GM19397 (cell line): ENCODE data around the gene UTP11.

Experiments
- ATAC-seq: cut with Tn5 transposase; IDR thresholded peaks from one replicate; pipeline ENCODE4 v1.9.1; 2021; ENCODE audit warnings: mild to moderate bottlenecking, moderate library complexity; ENCODE audit not compliant: unreplicated experiment

The UTP11 gene

DNA sequence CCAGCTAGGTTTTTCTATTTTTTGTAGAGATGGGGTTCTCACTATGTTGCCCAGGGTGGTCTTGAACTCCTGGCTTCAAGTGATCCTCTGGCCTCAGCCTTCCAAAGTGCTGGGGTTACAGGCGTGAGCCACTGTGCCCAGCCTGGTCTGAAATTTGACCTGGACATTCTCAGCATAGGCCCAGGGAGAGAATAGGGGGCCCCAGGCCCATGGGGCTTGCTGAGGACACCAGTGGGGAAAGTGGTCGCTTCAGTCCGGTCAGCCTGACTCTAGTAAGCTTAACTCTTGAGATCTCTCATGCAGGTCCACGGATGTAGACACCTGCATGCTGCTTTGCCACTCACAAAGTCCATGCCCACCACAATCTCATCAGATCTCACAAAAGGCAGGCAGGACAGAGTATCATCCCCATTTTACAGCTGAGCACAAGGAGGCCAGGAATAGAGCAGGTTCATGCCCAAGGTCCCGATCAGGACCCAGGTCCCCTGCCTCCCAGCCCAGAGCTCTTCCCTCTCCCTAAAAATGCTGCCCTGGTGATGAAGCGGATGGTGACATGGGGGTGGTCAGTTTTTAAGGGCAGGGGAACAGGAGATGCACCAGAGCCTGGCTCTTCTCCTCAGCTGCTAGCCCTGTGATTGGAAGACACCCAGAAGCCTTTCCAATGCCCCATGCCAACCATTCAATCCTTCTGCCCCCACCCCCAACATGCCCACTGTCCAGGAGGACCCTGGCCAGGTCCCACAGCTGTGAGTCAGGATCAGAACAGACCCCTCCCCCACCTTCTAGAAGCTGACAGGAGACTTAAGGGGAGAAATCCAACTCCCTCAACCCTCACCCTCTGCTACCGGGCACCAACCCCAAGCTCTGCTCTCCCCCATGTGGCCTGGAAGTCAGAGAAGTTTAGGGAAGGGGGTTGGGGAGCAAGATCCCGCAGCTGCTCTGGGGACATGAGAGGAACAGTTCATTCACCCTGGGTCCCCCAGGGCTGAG, 9.0 kb upstream of the UTP11 start:
- ATAC-seq: no peak

DNA sequence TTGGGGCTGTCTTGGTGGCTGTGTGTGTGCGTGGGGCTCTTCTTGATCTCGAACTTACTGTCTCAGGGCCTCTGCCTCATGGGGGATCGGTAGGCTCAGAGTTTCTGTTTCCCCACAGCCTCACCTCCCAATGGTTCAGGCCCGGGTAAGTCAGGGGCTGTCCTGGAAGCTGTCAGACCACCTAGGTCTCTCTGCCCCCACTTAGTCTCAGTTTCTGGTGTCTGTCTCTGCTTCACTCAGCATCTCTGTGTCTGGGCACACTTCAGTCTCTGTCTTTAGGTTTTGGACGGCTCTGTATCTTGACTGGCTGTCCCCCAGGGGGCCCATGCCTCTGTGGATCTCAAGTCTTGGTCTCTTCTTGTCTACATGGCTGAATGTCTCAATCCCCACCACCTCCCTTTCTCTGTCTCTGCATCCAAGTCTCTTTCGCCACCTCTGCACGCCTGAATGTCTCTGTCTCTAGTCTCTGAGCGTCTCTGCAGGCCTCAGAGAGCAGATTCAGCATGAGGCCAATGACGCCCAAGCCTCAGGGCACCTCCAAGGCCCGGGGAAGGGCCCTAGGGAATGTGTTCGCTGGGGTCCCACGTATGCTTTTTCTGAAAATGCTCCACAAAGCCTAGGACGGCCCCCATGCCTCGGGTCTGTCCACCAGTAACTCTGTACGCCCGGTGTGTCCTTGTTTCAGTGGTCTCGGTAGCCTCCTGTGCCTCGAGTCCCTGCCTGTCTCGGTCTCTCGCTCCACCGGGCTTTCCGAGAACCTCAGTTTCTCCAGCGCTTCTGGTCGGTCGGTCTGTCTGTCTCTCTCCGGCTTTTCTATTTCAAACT, 8.0 kb upstream of the UTP11 start:
- no peak for ATAC-seq

DNA sequence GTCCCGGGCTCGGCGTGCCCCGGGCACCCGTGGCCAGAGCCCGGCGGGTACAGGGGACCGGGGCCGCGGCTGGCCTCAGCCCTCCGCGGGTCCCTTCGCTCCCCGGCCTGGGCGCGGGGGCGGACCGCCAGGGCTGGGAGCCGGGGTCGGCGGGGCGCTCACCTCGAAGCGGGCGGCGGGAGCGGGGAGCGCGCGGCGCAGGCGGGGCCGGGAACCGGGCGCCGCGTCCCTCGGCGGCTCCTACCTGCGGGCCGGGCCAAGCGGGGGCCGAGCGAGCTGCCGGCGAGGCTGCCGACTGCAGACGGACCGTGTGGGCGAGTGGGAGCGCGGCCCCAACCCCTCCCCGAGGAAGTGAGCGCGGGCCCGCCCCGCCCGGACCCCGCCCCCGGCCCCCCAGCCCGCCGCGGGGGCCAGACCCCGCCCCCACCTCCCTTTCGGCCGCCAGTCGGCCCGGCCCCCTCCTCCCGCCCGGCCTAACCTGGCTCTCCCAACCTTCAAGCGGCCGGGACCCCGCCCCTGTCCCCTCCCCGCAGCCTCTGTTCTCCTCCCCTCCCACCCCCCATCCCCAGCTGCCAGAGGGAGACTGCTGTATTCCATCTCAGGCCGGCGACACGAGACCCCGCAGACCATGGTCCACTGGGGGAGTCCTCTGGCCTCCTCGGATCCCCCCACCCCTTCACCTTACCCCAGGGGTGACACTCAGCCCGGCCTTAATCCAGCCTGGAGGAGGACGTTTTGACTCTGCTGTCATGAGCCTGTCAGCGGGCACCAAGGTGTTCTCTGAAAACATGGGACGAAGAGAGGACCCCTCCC, 7.1 kb upstream of the UTP11 start, which contains the start of gene FHL3:
Gene FHL3 (minus strand): TSS at position 320 of the 813 bp plus-strand sequence. CDS start 6,102 bp downstream, outside the sequence.
- ATAC-seq: no peak

DNA sequence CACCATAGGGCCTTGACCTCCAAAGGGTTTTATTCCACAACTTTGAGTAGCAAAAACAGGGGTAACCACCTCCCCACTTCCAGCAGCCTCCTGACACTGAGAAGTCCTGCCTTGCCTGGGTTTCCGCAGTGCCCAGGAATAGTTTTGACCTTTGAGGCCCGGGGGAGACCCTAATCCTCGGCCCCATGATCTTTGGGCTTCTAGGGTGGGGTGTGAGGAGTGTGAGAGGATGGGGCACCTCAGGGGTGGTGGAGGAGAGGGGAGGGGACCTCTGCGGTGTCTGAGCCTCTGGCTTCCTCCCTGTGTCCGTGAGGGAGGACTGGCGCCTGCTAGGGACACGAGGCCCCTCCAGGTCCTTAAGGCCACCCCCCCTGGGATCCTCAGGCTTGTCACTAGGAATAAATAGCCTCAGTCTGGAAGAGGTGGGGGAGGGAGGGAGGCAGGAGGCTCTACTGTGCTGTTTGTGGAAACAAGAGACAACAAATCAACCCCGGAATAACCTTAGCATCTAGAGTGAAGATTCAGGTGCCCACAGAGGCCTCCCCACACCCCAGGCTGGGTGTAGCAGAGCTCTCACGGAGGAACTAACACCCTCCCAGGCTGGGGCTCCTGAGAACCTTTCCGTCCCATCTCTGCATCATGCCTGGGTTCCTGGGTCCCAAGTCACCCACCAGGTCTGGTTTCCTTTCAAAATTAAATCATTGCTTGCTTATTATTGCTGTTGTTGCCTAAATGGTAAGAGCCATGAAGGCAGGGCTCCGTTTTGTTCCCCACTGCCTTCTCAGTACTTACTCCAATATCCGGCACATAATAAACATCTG, 6.3 kb upstream of the UTP11 start:
- no peak for ATAC-seq

DNA sequence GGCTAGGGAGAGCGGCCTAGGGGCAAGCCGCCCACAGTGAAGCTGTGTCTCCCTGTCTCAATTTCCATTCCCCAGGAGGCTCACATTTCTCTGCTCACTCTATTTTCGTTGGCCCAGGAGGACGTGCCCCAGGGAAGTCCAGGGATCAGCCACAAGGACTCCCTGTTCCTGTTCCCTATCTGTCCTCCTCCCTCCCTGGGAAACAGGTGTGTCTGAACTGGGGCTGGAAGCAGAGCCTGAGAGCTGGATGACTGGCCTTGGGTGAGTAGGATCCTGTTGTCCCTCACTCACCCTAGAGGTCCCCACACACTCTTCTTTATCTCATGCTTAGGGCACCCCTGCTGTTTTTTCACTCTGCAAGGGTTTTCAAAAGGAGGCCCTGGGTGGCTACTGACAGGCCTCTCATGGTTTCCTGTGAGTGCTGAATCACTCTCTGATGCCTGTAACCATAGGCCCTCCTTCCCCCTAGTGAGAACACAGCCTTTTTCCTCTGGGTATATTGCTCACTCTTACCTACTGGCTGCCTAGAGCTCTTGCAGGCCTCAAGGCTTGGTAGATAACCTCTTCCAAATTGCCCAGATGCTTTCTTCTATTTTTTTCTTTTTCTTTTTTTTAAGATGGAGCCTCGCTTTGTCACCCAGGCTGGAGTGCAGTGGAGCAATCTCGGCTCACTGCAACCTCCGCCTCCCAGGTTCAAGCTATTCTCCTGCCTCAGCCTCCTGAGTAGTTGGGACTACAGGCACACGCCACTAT, 3.3 kb upstream of the UTP11 start:
- ATAC-seq: no peak

DNA sequence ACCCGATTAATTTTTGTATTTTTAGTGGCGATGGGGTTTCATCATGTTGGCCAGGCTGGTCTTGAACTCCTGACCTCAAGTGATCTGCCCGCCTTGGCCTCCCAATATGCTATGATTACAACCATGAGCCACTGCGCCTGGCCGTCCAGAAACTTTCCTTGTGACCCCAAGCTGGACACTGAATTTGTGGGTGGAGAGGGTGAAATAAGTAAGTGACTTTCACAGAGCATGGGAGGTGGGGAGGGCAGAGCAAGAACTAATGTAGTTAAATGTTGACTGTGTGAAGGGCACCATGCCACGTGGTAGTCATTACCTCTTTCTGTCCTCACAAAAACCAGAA, 2.7 kb upstream of the UTP11 start:
- no peak for ATAC-seq

DNA sequence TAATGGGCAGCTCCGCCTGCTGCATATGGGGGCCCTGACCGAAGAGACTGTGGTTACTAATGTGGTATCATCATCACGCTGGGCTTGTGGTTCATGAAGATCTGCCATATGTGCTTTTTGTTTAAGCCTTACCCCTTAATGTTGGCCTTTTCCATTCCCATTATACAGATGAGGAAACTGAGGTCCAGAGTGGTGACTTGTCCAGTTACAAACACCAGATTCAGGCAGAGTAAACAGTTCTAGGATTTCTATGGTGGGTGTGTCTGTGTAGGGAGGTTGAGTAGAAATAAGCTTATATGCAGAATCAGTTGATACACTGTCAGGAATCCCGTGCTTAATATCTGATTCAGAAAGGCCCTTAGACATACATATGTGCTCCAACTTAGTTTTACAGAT, 691 bp downstream of the UTP11 start:
- no peak for ATAC-seq

DNA sequence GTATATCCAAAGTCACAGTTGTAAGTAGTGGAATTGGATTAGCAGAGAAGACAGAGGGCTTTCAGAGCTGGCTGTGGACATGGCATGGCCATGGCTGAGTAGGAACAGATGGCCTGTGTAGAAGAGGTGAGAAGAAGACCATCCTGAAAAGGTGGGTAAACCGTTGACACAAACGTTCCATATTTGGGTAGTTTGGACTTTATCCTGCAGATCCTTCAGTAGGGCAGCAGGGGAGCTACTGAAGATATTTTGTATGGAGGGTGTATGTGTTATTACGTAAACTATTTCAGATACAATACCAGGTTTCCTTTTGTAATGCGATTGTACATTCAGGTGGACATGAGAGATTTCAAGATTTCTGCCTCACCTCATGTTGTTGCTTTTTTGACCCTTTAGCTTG, 1.6 kb downstream of the UTP11 start:
- no peak for ATAC-seq

DNA sequence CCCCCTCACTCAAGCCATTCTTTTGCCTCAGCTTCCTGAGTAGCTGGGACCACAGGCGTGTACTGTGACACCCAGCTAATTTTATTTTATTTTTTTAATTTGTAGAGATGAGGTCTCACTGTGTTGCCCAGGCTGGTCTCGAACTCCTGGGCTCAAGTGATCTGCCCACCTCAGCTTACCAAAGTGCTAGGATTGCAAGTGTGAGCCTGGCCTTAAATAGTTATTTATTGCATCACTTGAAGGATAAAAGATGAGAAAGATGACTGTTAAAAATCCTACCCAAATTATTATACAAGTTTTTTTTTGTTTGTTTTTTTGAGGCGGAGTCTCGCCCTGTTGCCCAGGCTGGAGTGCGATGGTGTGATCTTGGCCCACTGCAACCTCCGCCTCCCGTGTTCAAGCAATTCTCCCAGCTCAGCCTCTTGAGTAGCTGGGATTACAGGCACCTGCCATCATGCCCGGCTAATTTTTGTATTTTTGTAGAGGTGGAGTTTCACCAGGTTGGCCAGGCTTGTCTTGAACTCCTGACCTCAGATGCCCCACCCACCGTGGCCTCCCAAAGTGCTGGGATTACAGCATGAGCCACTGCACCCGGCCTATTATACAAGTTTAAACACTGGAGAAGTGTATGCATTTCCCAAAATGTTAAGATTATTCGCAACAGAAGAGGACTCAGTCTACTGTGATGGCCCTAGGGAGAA, 2.3 kb downstream of the UTP11 start:
- no peak for ATAC-seq

DNA sequence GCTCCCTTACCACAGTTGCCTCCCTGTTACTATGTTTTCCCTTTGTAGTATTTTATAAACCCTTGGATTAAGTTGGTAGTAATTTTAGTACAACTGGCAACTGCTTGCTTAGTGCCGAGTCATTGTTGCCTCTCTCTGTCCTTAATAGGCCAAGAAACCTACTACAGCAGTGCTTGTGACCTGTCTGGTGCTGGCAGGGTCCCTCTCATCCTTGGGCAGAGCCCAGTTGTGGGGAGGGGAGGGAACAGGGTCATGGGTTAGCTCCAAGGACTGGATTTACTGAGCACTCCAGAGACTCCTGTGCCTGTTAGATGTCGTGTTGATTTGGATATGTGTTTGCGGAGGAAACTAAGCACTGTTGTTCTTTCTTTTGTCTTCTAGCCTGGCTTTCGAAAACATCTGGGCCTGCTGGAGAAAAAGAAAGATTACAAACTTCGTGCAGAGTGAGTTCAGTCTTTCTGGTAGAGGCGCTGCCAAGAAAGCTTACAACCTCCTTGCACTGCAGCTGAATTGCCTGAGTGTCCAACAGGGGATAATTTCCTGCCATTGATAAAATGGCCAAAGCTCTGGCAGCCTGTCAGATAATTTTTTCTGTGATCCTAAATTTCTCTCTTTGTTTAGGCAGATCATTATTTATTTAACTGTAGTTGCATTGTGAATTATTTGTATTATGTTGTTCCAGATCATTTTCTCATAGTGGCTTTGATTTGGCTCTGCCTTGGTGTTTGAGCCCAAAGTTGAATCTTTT, 3.6 kb downstream of the UTP11 start:
- no peak for ATAC-seq

DNA sequence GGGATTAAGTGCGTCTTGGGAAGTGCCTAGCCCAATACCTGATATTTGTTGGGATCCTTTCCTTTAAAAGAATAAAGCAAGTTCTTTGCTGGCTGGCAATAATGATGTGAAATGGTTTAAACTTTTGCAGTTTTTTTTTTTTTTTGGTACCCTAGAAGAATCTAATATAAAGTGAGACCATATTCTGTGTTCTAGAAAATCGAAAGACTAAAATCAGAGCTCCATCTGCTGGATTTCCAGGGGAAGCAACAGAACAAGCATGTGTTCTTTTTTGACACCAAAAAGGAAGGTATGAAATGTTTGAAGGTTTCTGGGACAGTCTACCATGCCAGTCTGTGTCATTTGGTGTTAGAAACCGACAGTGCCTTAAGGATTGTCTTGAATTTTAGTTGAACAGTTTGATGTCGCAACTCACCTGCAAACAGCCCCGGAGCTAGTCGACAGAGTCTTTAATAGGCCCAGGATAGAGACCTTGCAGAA, 6.4 kb downstream of the UTP11 start:
- no peak for ATAC-seq

DNA sequence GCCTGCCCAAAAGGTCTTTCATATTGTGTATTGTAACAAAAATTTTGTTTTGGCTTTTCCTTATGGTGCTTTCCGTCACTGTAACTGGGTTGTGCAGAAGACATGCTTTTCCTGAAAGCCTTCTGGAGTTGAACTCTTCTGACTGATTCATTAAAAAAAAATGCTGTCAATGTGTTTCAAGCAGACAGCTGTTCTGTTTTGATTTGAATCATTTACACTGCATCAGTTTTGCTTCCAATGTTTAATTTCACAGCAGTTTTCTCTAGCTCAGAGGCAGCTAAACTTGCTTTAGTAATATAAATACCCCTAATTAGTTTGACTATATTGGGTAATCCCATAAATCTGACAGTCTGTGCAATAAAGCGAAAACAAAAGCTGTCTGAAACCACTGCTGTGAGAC, 7.9 kb downstream of the UTP11 start:
- no peak for ATAC-seq

DNA sequence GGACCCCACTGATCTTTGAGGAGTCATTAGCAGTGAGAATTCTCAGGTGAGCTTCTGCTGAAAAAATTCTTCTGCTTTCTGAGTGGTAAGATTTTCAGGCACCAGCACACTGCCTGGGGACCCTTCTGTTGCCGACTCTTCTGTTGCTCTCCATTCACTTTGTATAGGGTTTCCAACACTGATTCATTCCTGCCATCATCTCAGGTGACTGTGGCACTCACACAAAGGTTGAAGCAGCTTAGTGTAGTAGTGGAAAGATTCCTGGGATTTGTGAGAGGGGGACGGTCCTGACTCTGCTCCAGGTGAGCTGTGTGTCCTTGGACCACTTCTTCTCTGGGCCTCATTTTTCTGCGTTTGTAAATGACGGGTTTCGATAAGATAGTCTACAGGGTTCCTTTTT, 9.4 kb downstream of the UTP11 start:
- no peak for ATAC-seq

DNA sequence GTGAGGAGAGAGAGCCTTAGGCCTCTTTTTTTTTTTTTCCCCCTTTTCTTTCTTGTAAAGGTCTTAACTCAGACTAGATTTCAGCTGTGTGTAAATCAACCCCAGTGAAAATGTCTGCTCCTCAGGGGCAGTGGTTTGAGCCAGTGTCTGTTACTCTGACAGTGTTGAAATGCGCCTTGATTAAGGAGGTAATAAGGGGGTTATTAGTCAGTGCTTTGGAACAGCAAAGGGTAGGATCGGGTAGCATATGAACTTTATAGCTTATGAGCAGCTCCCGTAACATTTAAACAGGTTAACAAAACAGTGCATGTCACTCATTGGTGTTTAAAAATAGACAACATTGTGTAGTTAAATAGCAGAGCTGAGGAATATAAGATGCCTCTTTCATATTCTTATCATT, 10.3 kb downstream of the UTP11 start:
- no peak for ATAC-seq

DNA sequence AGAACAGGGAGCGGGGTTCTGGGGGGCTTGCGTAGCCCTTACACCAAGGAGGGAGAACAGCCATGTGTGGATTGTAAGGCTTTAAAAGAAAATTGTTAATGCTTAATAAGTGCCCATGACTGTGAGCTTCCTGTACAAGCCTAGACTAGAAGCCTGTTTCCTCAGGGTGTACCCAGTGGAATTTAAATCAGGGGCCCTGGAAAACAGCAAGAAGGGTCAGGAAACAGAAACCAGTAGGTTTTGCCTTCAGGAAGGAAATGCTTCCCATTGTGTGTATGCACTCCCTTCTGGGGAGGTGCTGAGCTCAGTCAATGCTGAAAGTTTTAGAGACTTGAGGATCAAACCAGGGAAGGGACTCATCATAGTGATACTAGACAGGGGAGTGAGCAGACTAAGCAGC, 12.7 kb downstream of the UTP11 start:
- ATAC-seq: no peak

DNA sequence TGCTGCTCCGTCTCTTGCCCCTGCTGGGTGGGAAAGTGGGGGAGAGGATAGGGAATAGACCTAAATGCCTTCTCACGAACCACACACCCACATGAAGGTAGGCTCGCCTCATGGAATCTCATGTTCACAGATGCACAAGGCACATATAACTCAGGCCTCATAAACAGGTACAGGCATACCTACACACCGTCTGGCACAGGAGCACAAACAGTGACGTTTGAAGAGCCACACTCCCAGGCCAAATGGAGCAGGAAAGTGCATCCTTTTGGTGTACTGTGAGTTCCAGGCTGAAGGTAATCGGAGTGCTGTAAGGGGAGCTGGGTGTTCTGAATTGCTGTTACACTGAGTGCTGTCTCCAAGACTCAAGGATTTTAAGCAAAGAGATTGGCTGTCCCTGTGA, 13.1 kb downstream of the UTP11 start:
- no peak for ATAC-seq

DNA sequence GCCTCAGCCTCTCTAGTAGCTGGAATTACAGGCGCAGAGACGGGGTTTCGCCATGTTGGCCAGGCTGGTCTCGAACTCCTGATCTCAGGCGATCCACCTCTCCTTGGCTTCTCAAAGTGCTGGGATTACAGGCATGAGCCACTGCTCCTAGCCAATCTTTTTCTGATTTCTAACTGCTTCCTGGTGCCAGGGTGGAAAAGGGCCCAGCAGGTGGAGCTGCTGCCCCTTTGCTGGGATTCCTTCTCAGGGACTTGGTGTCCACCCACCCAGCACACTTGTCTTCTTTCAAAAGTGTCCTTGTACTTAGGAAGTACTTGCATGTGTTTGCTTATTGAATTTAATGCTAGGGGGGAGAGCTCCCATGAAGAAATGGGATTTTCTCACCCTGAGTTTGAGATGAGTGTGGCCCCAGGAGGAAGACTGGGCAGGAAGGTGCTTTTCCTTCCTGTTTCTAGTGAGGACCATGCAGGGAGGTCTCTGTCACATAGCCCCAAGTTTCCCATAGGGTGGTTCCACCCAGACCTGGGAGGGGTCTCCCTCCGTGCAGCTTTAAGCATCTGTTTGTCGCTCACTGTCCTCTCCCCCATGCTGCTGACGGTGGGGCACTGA, 14.2 kb downstream of the UTP11 start:
- no peak for ATAC-seq
